ENCODE data around the gene WDR62.
"Not testable (repeated sequence)": the region's sequence is repeated elsewhere in the genome, so short reads cannot be mapped to it uniquely, and the experiment has no call there.

The WDR62 gene

GRCh38 chr19:36113425-36113824 is 58.7 kb downstream of the WDR62 start:
- DNase-seq, result no peak

DNA sequence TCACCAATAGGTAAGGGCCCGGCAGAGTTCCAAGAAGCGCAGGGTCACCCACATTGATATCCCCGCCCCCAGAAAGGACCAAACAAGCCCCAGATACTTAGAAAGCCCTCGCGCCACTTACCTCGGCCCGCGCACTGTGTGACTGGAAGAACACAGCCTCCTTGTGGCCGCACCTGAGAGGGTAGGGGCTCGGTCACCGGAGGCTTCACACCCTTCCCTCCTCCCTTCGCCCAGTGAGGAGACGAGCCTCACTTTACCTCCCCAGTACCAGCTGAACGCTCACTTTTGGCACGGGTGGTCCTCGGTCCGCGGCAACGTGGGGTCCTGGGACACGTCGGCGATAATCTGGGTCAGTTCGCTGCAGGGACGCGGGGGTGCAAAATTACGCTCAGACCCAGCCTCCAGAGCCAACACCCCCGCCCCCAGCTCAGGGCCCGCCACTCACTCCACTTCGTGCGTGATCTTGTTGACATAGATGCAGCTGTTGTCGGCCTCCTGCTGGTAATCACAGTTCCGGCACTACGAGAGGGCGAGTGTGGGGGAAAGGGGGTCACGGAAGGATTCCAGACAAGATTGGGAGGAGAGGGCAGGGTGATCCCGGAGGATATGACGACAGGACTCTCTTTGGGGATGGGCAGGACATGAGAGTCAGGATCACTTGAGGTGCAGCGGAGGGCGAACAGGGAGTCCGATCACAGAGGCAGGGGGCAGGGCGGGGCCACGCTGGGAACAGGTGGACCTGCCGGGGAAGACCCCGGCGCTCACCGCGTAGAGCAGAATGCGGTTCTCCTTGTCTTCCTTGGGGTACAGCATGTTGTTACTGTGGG is 59.4 kb downstream of the WDR62 start:
- DNase-seq, result peak; percentile 48

- peak; percentile 99 for DNase-seq
Measured at GRCh38 chr19:36114721-36115452, 60.2 kb downstream of the WDR62 start, which contains the start of gene POLR2I. POLR2I (minus strand) TSS chr19:36114875; CDS start chr19:36114856, 19 bp downstream.

- no peak for DNase-seq
Measured at GRCh38 chr19:36115453-36116343, 61.0 kb downstream of the WDR62 start, which contains the start of gene TBCB. TBCB (plus strand) TSS chr19:36115468; CDS start chr19:36115561, 93 bp downstream.

- no peak for DNase-seq
Measured at GRCh38 chr19:36116344-36116637, 61.6 kb downstream of the WDR62 start.

DNA sequence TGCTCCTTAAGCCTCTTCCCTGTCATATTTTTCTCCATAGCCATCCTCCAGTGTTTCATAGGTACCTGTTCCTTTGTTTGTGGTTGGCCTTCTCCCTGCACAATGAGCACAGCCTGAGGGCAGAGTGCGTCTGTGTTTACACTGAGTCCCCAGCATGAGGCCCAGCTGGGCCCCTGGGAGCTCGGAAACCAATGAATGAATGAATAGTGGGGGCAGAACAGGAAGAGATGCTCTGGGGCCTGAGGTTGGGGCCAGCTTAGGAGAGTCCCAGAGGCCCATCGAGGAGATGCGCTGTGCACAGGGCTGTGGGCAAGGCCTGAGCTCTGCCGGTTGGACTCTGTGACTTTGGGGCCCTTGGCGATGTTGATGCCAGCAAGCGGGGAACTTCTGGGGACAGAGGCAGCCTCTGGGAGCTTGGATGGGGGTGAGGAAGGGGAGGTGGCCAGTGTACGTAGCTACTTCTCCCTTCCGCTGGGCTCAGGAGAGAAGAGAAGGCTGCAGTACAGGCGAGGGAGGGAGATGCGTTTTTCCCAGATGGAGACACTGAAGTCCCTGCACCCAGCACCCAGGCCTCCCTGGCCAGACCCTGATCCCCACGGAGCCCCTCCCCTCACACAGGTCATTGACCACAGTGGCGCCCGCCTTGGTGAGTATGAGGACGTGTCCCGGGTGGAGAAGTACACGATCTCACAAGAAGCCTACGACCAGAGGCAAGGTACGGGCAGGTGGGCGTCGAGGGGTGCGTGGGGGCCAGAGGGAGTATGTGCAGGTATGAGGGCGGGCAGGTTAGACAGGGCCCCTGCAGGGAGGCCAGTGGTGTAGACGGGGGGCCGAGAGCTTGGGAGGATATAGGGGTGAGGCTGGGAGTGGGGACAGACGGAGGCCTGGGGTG is 65.6 kb downstream of the WDR62 start:
- DNase-seq, result no peak

DNA sequence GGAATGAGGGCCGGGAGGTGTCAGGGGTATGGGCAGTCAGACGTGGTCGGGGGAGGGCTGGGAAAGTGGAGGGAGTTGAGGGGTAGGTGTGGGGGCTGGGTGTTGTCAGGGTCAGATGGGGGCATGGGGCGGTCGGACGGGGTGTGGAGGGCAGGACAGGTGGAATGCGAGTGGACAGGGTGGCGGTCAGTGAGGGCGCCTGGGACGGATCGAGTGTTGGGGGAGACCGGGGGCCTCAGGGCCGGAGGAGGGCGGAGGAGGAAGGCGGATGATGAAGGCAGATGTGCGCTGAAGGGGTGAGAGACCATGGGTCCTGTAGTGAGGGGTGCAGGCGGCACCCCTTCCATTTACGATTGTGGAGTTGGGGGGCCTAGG is 66.3 kb downstream of the WDR62 start:
- DNase-seq, result no peak

DNA sequence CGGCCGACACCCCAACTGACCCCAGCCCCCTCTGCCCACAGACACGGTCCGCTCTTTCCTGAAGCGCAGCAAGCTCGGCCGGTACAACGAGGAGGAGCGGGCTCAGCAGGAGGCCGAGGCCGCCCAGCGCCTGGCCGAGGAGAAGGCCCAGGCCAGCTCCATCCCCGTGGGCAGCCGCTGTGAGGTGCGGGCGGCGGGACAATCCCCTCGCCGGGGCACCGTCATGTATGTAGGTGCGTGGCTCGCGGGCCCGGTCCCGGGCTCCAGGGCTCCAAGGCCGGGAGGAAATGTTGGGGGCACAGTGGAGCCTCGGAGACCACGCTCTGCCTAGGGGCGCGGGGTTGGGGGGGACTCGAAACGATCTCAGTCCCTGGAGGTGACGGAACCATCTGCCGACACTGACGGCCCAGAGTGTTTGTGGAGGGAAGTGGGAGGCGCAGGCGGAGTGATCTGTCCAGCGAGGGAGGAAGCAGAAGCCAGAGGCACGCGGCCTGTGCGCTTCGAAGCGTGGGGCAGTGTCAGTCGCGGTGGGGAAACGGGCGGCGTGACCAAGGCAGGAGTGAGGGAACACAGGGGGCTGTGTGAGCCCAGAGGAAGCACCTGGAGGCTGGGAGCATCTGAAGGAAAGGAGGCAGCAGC is 66.9 kb downstream of the WDR62 start:
- DNase-seq, result no peak

- no peak for DNase-seq
Measured at GRCh38 chr19:36125557-36125956, 70.9 kb downstream of the WDR62 start.

- DNase-seq, result no peak
Measured at GRCh38 chr19:36128392-36128736, 73.7 kb downstream of the WDR62 start.

DNA sequence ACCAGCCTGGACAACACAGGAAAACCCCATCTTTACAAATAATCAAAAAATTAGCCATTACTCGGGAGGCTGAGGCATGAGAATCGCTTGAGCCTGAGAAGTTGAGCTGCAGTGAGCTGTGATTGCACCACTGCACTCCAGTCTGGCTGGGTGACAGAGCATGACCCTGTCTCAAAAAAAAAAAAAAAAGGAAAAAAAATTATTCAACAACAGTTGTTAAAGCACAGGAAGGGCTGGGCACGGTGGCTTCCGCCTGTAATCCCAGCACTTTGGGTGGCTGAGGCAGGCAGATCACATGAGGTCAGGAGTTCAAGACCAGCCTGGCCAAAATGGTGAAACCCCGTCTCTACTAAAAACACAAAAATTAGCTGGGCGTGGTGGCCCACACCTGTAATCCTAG is 76.5 kb downstream of the WDR62 start:
- DNase-seq, result not testable (repeated sequence)

- DNase-seq, result not testable (repeated sequence)
Measured at GRCh38 chr19:36134867-36135266, 80.2 kb downstream of the WDR62 start.

DNA sequence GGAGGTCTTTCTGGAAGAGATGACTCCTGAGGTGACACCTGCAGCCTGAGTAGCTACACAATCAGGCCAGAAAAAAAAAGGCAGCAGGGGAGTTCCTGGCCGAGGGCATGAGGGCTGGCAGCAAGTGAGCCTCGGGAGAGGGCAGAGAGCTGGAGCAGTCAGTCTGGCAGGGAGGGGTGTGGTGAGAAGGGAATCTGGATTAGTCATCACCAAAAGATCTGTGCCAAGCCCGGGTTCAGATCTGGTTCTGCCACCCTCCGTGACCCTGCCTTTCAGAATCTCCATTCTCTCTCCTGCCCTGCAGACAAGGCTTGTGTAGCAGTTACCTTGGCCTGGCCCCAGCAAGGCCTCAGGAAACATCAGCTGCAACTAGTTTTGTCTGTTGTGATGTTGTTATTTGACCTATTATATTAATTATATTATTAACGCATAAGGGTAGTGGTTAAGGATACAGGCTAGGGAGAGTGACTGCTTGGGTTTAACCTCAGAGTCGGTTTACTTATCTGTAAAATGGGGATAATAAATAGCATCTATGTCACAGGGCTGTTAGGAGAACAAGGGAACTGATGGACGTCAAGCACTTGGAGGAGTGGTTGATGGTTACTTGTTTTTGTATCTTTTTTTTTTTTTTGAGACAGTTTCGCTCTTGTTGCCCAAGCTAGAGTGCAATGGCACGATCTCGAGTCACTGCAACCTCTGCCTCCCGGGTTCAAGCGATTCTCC is 82.4 kb downstream of the WDR62 start:
- peak; percentile 70 for DNase-seq

DNA sequence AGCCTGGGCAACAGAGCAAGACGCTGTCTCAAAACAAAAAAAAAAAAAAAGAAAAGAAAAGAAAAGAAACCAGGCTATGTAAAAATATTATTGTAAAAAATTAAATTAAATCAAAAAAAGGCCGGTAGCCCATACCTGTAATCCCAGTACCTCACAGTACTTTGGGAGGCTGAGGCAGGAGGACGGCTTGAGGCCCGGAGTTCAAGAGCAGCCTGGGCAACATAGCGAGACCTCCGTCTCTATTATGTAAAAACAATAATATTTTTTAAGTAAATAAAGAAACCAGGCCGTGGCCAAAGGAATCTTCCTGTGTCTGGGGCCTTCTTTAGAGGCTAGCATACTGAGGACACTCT is 84.4 kb downstream of the WDR62 start:
- no peak for DNase-seq

DNA sequence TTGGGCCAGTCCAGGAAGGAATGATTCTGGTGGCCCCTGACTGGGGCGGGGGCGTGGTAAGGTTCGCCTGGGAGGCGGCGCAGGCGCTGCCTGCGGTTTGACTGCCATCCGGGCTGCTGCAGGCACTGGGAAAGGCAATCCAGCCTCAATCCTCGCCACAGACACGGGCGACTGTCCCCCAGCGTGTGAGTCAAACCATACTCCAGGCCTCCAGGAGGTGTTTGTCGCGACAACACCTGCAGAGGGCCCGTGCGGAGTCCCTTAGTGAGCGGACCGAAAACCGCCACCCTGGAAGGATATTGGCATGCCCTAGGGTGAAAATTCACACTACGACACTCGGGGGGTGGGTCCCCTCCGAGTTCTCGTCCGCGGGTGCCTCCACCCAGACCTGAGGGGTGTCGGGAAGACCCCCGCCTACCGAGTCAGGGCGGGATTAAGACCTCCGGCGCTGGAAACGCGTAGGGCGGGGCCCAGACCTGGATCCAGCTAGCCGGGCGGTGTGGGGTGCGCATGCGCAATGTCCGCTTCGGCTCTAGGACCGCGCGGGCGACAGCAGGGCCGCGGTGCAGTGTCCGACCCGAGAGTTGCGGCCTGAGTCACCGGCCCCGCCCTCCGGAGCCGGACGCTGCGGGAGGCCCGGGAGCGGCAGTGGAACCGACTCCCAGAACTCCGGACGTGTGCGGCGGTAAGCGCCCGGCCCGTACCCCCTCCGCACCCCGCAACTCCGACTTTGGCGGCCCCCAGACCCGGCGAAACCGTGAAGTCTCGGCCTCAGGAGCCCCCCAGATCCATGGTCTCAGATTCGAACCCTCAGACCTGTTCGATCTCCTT is 85.0 kb downstream of the WDR62 start, which contains the start of gene CAPNS1:
CAPNS1 (plus strand) TSS at position 594 of the 831 bp plus-strand sequence. CDS start 946 bp downstream, outside the sequence.
- peak; percentile 97 for DNase-seq

- peak; percentile 56 for DNase-seq
Measured at GRCh38 chr19:36140304-36141038, 85.8 kb downstream of the WDR62 start.

- DNase-seq, result peak; percentile 70
Measured at GRCh38 chr19:36141039-36141927, 86.6 kb downstream of the WDR62 start.

GRCh38 chr19:36142046-36142445 is 87.3 kb downstream of the WDR62 start:
- DNase-seq, result no peak
